ACHN (cell line): ENCODE results near the gene MPST.
A peak's percentile ranks its signal among the peaks of the same experiment; 100 is the strongest.

ENCODE experiments used
- DNase-seq: peaks from one replicate; pipeline ENCODE4 v3.0.0-alpha.2; 2015
- in situ Hi-C: cut with HindIII; loops from 2 replicates; pipeline ENCODE4 v1.10.0; 2017; ENCODE audit warnings: low sequenced_read_pairs, low pct_ligation_motif_present, low pct_unique_long_range_greater_than_20kb

MPST gene

DNA sequence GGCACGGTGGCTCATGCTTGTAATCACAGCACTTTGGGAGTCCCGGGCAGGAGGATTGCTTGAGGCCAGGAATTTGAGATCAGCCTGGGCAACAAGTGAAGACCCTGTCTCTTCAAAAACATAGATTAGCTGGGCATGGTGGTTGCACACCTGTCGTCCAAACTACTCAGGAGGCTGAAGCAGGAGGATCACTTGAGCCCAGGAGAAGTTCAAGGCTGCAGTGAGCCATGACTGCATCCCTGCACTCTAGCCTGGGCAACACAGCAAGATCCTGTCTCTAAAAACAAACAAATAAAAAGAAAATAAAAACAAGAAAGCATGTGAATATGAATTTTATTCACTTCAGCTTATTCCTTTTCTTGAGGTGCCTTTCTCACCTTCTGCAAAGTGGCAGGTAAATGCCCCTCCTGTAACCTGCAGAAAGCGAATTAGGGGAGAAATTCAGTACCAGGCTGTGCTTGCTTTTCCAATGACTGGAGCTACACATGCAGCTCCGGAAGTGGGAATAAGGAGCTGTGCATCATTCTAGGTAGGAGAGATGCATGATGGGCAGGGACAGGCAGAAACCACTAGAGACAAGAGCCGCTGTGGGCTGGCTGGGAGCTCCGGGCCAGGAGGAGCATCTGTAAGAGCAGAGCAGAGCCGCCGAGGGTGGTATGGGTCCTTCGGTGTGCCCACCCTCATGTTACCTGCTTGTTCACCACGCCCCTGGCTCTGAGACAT is 17.3 kb downstream of the MPST start:
- in situ Hi-C loops, result no loop called here
- no peak for DNase-seq

DNA sequence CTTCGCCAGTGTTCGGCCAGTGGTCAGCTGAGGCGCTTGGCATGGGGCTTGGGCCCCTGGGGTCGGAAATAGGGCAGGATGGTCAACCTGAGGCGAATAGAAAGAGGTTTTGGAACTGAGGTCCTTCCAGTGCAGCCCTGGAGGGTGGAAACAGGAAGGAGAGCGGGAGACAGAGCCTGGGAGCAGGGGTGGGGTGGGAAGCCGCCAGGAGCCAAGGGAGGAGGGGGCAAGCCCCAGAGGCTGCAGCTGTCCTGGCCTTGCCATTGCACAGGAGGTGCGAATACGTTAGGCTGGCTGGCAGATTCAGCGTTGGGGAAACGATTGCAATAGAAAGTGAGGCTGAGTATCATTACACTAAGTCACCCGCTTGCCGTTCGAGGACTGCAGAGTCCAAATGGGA is 18.1 kb downstream of the MPST start:
- no peak for DNase-seq
- in situ Hi-C loops, result no loop called here

- DNase-seq, result no peak
- in situ Hi-C loops, result no loop called here
Observed at GRCh38 chr22:37039466-37039865, 19.9 kb downstream of the MPST start.

DNA sequence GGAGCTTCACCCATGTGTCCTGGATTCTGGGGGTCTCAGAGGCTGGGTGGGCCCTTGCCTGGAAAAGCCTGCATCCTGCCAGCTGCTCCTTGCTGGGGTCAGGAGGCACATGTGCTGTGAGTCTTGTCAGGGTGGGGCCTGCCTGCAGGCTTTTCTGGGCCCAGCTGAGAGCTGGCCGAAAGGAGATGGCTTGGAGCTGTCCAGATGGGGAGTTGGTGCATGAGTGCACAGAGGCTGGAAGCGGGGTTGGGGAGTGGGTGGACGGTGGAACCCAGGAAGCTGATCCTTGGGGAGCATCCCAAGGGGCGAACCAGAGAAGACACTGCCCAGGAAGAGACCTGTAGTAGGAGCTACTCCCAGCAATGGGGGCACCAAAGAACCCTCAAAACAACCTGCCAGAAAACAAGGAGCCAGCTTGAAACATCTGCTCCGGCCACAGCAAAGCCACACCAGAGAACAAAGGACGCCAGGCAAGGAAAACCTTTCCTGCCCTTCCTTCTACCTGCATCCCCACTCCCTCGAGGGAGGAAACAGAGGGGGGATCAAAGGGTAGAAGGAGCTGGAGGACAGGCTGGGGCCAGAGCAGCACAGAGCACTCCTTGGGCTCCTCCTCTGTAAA is 23.8 kb downstream of the MPST start:
- no peak for DNase-seq
- in situ Hi-C loops, result no loop called here

GRCh38 chr22:37043828-37044538 is 24.4 kb downstream of the MPST start:
- DNase-seq, result peak; percentile 77
- in situ Hi-C loops, result no loop called here

DNA sequence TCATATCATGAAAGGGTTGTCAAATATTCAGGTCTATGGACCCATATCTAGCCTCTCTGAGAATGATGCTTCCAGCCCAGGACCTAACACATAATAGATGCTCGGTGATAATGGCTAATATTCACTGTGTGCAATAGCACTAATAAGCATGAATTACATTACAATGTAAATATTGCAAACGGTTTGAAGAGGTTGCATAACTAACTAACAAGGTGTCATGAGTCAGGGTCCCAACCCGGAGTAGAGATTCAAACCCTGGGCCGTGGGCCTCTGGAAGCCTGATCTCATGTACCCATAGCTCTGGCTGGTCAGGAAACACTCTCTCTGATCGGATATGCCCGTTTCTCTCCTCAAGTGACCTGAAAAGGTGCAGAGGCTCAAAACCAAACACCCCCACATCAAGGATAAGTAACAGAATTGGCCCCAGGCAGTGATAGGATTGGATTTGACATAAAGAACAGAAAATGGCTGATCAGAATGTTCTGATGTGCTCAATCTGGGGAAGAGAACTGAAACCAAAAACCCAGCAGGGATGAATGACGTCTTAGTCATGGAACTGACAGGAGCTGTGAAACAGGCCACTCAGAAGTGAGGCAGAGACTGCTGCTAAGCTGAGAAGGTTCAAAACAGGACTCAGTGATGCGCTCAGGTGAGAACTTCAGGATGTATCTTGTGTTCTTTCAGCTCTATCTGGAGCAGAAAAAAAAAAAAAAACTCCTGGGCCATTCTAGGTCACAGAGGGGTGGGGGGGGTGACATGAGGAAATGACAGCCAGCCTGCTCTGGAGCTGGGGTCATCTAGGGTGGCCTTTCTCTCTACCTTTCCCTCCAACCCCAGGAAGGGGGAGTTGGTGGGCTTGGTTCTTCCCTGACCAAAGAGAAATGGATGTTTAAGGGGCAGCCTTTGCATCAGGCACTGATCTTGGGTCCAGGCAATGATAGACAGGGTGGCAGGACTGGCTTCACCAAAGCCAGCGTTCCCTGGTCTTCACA is 25.4 kb downstream of the MPST start:
- in situ Hi-C loops, result no loop called here
- peak; percentile 24 for DNase-seq

- peak; percentile 64 for DNase-seq
- in situ Hi-C loops, result no loop called here
Observed at GRCh38 chr22:37045958-37046357, 26.4 kb downstream of the MPST start.

GRCh38 chr22:37046589-37046988 is 27.0 kb downstream of the MPST start:
- no peak for DNase-seq
- in situ Hi-C loops, result no loop called here

DNA sequence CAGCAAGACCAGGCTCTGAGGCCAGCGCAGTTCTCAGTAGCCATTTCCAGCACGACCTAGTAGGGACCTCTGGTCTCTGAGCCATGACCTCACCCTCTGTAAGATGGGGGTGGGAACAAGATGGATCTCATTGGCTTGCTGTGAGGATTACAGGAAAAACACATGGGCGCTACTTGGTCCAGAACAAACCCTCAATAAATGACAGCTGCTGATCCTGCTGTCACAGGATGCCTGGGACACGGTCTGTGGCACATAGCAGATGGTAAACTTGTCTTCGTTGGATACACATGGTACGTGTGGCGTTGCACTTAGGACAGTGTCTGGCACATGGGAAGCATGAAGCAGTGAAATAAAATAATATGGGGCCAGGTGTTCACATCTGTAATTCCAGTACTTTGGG is 27.5 kb downstream of the MPST start:
- in situ Hi-C loops, result no loop called here
- DNase-seq, result no peak

DNA sequence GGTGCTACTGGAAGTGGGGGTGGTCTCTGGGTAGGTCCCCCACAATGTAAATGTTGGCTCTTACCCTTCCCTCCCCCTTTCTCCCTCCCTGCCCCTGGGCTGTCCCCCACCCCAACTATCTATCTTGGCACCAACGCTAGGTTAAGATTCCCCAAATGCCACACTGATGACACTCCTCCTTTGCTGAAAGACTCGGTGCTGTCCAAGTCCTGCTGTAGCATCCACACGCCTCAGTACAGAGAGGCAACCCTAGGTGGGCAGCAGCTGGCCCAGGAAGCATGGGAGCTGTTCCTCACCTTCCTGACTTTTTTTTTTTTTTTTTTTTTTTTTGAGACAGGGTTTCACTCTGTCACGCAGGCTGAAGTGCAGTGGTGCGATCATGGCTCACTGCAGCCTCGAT is 28.6 kb downstream of the MPST start:
- no peak for DNase-seq
- in situ Hi-C loops, result no loop called here

- in situ Hi-C loops, result no loop called here
- DNase-seq, result no peak
Observed at GRCh38 chr22:37049224-37049623, 29.7 kb downstream of the MPST start.

GRCh38 chr22:37050913-37051312 is 31.4 kb downstream of the MPST start:
- in situ Hi-C loops, result no loop called here
- DNase-seq, result no peak

DNA sequence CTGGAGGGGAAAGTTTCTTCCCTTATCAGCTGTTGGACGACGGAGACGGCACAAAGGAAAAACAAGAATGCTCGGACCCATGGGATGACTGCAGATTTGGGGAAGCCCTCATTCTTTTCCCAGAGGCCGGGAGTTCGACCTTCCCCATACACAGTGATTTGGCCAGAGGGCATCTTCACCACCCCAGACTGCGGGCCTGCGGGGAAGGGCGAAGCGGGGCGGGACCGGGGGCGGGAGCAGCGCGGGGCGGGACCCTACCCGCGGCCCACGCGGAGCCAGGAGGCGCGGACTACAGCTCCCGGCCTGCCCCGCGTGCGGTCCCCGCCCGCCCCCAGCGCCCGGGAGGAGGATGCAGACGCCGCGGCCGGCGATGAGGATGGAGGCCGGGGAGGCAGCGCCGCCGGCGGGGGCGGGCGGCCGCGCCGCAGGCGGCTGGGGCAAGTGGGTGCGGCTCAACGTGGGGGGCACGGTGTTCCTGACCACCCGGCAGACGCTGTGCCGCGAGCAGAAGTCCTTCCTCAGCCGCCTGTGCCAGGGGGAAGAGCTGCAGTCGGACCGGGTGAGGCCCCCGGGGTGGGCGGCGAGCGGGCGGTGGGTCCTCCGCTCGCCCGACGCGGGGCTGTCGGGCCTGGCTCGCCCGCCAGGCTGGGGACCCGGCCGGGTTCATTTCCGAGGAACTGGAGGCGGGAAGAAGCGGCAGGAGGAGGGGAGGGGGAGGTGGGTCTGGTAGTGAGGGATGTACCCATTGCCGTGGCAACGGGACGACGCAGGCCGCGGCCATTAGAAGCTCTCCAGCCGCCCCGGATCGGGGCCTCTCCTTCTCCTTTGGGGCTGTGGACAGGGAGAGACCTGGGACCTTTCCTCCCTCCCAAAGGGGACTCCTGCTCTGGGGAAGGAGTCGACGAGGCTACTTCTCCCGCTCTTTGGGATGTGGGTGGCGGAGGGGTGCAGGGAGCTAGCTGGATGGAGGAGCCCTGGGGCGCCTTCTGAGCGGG is 32.1 kb downstream of the MPST start, which contains the start of gene KCTD17:
Gene KCTD17, plus strand, starts transcription at position 352 of the 995 bp plus-strand sequence. Its CDS starts 19 bp downstream, at position 371.
- in situ Hi-C loops, result no loop called here
- peak; percentile 72 for DNase-seq

- no peak for DNase-seq
- in situ Hi-C loops, result no loop called here
Observed at GRCh38 chr22:37052386-37053309, 33.1 kb downstream of the MPST start.

DNA sequence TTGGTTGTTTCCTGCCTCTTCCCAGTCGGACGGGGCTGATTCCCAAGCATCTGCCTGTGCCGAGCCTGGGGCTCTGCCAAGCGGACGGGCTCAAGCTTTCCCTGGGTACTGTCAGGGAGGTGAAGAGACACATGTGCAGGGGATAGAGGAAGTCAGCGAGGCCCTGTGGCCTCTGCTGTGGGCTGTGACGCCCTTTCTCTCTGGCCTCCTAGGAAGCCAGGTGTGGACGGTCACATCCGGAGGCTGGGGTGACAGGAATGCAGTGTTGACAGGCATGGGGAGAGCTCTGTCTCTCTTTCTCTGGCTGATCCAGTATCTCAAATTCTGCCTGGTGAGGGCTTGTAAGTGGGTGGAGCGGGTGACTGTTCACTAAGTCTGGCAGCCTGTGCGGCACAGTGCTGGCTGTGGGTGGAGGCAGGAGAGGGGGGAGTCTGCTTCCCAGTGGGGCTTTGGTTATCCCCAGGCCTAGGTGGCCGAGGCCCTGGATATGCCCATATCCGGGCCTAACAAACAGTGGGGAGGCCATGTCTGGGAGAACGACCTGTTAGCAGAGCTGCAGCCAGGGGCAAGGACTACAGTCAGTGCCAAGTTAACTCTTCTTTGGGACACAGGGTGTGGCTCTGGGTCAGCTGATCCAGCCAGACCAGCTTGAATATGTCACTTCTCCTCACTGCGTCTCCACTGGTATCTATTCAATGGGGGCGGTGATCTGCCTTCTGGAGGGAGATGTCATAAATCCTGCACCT is 33.9 kb downstream of the MPST start:
- DNase-seq, result no peak
- in situ Hi-C loops, result no loop called here

DNA sequence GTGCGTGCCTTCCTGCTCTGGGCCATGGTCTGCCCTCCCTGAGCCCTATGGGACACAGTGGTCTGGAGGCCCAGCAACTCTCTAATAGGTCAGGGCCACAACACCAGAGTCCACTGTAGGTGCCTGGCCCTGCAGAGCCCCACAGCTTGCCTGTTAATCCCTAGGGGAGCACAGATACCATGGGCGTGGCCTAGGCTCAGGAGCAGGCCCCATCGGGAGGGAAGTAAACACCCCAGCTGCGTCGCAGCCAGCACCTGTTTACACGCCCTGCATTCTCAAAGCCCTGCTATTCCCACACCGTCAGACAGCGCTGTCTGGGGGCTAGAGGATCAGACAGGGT is 34.5 kb downstream of the MPST start:
- DNase-seq, result no peak
- in situ Hi-C loops, result no loop called here
